H9 (cell line): ENCODE measurements around the gene BIN1. TPM values are rescaled to one million over a fixed set of nuclear protein-coding genes. Genes with fewer than 3 reads are reported as not detected.

Source experiments
- DNase-seq: peaks from one replicate; pipeline ENCODE4 v3.0.0-alpha.2; 2017
- H2AFZ ChIP-seq: one replicate; pipeline ENCODE4 v1.6.1; 2013; ENCODE audit warnings: mild to moderate bottlenecking, low read length, control low read depth, moderate library complexity
- H2AK5ac ChIP-seq: 2 replicates; pipeline ENCODE4 v1.6.1; 2013; ENCODE audit warnings: low read length, control low read depth, mixed read lengths; ENCODE audit not compliant: insufficient read length
- H2BK120ac ChIP-seq: one replicate; pipeline ENCODE4 v1.6.1; 2013; ENCODE audit warnings: low read depth, mild to moderate bottlenecking, low read length, control low read depth, inconsistent platforms; ENCODE audit not compliant: poor library complexity, severe bottlenecking
- H2BK12ac ChIP-seq: 2 replicates; pipeline ENCODE4 v1.6.1; 2013; ENCODE audit warnings: low read length, control low read depth, mixed read lengths, low read depth; ENCODE audit not compliant: insufficient read length
- H2BK15ac ChIP-seq: 2 replicates; pipeline ENCODE4 v1.6.1; 2013; ENCODE audit warnings: low read depth, low read length, control low read depth
- H2BK20ac ChIP-seq: one replicate; pipeline ENCODE4 v1.6.1; 2013; ENCODE audit warnings: low read depth, mild to moderate bottlenecking, low read length, control low read depth, inconsistent platforms; ENCODE audit not compliant: poor library complexity, severe bottlenecking
- H2BK5ac ChIP-seq: 2 replicates; pipeline ENCODE4 v1.6.1; 2013; ENCODE audit warnings: low read length, control low read depth, mixed read lengths; ENCODE audit not compliant: insufficient read length
- H3K14ac ChIP-seq: 2 replicates; pipeline ENCODE4 v1.6.1; 2013; ENCODE audit warnings: low read length, control low read depth; ENCODE audit not compliant: insufficient read depth
- H3K18ac ChIP-seq: 2 replicates; pipeline ENCODE4 v1.6.1; 2013; ENCODE audit warnings: low read depth, mild to moderate bottlenecking, mixed read lengths, low read length, control low read depth; ENCODE audit not compliant: insufficient read length
- H3K23ac ChIP-seq: 2 replicates; pipeline ENCODE4 v1.6.1; 2013; ENCODE audit warnings: low read length, control low read depth, mixed read lengths, low read depth; ENCODE audit not compliant: insufficient read length
- H3K23me2 ChIP-seq: 2 replicates; pipeline ENCODE4 v1.6.1; 2013; ENCODE audit warnings: low read depth, mild to moderate bottlenecking, mixed read lengths, low read length, control low read depth; ENCODE audit not compliant: insufficient read length, poor library complexity, severe bottlenecking
- H3K27ac ChIP-seq: 2 replicates; pipeline ENCODE4 v1.5.1; 2013; ENCODE audit warnings: low read length, control low read depth, mixed read lengths, low read depth; ENCODE audit not compliant: insufficient read length
- H3K27me3 ChIP-seq: 2 replicates; pipeline ENCODE4 v1.6.1; 2013; ENCODE audit warnings: low read length, control low read depth, inconsistent platforms; ENCODE audit not compliant: insufficient read depth
- H3K4ac ChIP-seq: 2 replicates; pipeline ENCODE4 v1.6.1; 2013; ENCODE audit warnings: low read depth, mild to moderate bottlenecking, control low read depth, inconsistent platforms, low read length, moderate library complexity
- H3K4me1 ChIP-seq: 2 replicates; pipeline ENCODE4 v1.6.1; 2013; ENCODE audit warnings: low read length, control low read depth, inconsistent platforms; ENCODE audit not compliant: insufficient read depth
- H3K4me2 ChIP-seq: 2 replicates; pipeline ENCODE4 v1.6.1; 2013; ENCODE audit warnings: low read length, control low read depth, mixed read lengths; ENCODE audit not compliant: insufficient read length, insufficient read depth
- H3K56ac ChIP-seq: 2 replicates; pipeline ENCODE4 v1.6.1; 2013; ENCODE audit warnings: low read depth, mild to moderate bottlenecking, mixed read lengths, low read length, control low read depth; ENCODE audit not compliant: insufficient read length
- H3K79me1 ChIP-seq: 2 replicates; pipeline ENCODE4 v1.6.1; 2013; ENCODE audit warnings: low read depth, mild to moderate bottlenecking, moderate library complexity, low read length, control low read depth, inconsistent platforms; ENCODE audit not compliant: insufficient read depth, poor library complexity, severe bottlenecking
- H3K79me2 ChIP-seq: 2 replicates; pipeline ENCODE4 v1.6.1; 2013; ENCODE audit warnings: low read length, control low read depth, inconsistent platforms; ENCODE audit not compliant: insufficient read depth
- H3K9ac ChIP-seq: 2 replicates; pipeline ENCODE4 v1.6.1; 2013; ENCODE audit warnings: low read length, control low read depth, mixed read lengths; ENCODE audit not compliant: insufficient read length; ENCODE audit errors: extremely low read depth
- H3K9me3 ChIP-seq: one replicate; pipeline ENCODE4 v1.6.1; 2013; ENCODE audit warnings: low read depth, low read length, inconsistent platforms; ENCODE audit not compliant: control insufficient read depth
- H3T11ph ChIP-seq: one replicate; pipeline ENCODE4 v1.6.1; 2013; ENCODE audit warnings: mild to moderate bottlenecking, low read length, control low read depth, inconsistent platforms
- H4K20me1 ChIP-seq: one replicate; pipeline ENCODE4 v1.6.1; 2013; ENCODE audit not compliant: control insufficient read depth, insufficient read length, insufficient read depth
- H4K5ac ChIP-seq: 2 replicates; pipeline ENCODE4 v1.6.1; 2013; ENCODE audit warnings: low read depth, mild to moderate bottlenecking, mixed read lengths, low read length, control low read depth; ENCODE audit not compliant: insufficient read length
- H4K8ac ChIP-seq: replicated peaks from 2 replicates; pipeline ENCODE4 v1.6.1; 2013; ENCODE audit warnings: low read length, control low read depth, mixed read lengths, low read depth; ENCODE audit not compliant: insufficient read length
- H4K91ac ChIP-seq: 2 replicates; pipeline ENCODE4 v1.6.1; 2013; ENCODE audit warnings: low read depth, mild to moderate bottlenecking, moderate library complexity, mixed read lengths, low read length, control low read depth; ENCODE audit not compliant: insufficient read length
- H3K27ac Mint-ChIP-seq, 3 experiments: 2 replicates in 2 of 3; 3 replicates in 1 of 3; pipeline ENCODE4 v1.8.0; 2020 to 2021; ENCODE audit warnings: mixed read lengths in 3 of 3, mild to moderate bottlenecking in 1 of 3, moderate library complexity in 1 of 3
- H3K27me3 Mint-ChIP-seq: 2 replicates; pipeline ENCODE4 v1.8.0; 2021; ENCODE audit warnings: low read depth, mild to moderate bottlenecking, moderate library complexity, mixed read lengths
- H3K36me3 Mint-ChIP-seq, 3 experiments: 2 replicates in 2 of 3; 3 replicates in 1 of 3; pipeline ENCODE4 v1.8.0; 2020 to 2021; ENCODE audit warnings: low read depth in 3 of 3, mixed read lengths in 3 of 3; ENCODE audit not compliant: insufficient read depth in 1 of 3
- H3K4me1 Mint-ChIP-seq, 2 experiments: 2 replicates each; pipeline ENCODE4 v1.8.0; 2020; ENCODE audit warnings: mixed read lengths in 2 of 2
- H3K4me3 Mint-ChIP-seq, 2 experiments: 2 replicates in 1 of 2; 3 replicates in 1 of 2; pipeline ENCODE4 v1.8.0; 2020 to 2021; ENCODE audit warnings: mild to moderate bottlenecking in 2 of 2, mixed read lengths in 2 of 2, moderate library complexity in 1 of 2
- H3K9me3 Mint-ChIP-seq, 2 experiments: 2 replicates in 1 of 2; 3 replicates in 1 of 2; pipeline ENCODE4 v1.8.0; 2020; ENCODE audit warnings: mild to moderate bottlenecking in 2 of 2, mixed read lengths in 2 of 2, moderate library complexity in 1 of 2
- WGBS: extraction: QIAGEN DNeasy Blood & Tissue Kit; methylation state at CpG from one replicate; pipeline ENCODE4 v1.1.7; 2013; ENCODE audit warnings: missing lambda C conversion rate, low lambda C conversion rate, mixed read lengths; ENCODE audit not compliant: insufficient read length; ENCODE audit errors: extremely low coverage; 5-methylcytosine and 5-hydroxymethylcytosine counted together
- total RNA-seq: library from RNA; stranded (reverse); gene quantifications from 2 replicates; pipeline ENCODE4 v1.2.1, GENCODE V29; 2021
- TF ChIP-seq, protein P1 (sequence below): fragments of 200-600 bp; sonication (generic); conservative IDR thresholded peaks from 3 replicates; pipeline ENCODE4 v1.8.0; 2021; ENCODE audit warnings: antibody characterized with exemption, mild to moderate bottlenecking

Gene BIN1
- total RNA-seq, 1 experiment from 2014 or later = 32.0 TPM

DNA sequence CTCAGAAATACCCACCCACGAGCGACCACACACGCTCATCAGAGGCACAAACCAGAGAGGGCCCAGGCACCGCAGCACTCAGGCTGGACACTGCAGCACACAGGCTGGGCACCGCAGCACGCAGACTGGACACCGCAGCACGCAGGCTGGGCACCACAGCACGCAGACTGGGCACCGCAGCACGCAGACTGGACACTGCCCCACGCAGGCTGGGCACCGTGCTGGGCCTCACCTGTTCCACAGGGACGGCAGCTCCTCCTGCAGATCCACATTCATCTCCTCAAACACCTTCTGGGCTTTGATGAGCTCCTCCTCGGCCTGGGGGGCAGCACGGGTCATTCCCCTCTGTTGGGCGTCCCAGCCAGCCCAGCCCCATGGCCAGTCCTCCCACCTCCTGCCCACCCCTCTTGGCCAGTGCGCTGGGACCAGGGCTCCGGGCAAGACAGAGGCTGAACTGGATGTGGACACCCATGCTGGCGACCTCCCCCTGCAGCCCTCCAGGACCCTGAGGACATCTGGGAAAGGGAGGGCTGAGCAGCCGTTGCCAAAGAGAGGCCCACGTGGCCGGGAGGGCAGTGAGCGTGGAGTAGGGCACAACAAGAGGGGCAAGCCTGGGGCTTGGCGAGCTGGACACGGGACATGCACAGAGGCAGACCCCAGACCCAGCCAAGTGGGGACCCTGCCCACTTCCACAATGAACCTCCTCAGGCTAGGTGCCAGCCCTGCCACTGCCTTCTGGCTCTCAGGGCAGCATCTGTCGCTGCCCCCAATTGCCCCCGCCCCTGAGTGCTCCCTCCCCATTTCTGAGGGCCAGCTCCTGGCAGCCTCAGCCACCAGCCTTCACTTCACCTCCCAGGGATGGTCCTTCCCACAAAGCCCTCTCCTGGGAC is 43.0 kb downstream of the BIN1 start:
- Histone ChIP-seq H3K18ac (no peak overlapping the region), H3K23ac (no peak overlapping the region), H2AFZ (no peak overlapping the region), H3K9me3 (no peaks in the 10 kb centered on the region), H4K8ac (no peak overlapping the region), H3K4me1 (no peaks in the 10 kb centered on the region; the same call in 1 of the 2 replicates), H3K56ac (no peak overlapping the region), H3K27me3 (no peaks in the 10 kb centered on the region; the same call in 1 of the 2 replicates), H2BK120ac (no peak overlapping the region), H3K4me2 (no peak overlapping the region), H3K9ac (no peak overlapping the region), H3T11ph (no peak overlapping the region), H3K27ac (no peak overlapping the region), H3K23me2 (no peaks in the 10 kb centered on the region), H2AK5ac (no peak overlapping the region), H2BK20ac (no peak overlapping the region), H3K79me1 (no peaks in the 10 kb centered on the region), H2BK12ac (no peak overlapping the region), H3K79me2 (no peaks in the 10 kb centered on the region), H4K91ac (no peak overlapping the region), H4K5ac (no peak overlapping the region), H3K4ac (no peak overlapping the region; the same call in 1 of the 2 replicates), H3K14ac (no peak overlapping the region; the same call in 1 of the 2 replicates), H2BK5ac (no peak overlapping the region), H4K20me1 (no peaks in the 10 kb centered on the region), H2BK15ac (no peak overlapping the region)
- TF ChIP-seq, protein P1, sequence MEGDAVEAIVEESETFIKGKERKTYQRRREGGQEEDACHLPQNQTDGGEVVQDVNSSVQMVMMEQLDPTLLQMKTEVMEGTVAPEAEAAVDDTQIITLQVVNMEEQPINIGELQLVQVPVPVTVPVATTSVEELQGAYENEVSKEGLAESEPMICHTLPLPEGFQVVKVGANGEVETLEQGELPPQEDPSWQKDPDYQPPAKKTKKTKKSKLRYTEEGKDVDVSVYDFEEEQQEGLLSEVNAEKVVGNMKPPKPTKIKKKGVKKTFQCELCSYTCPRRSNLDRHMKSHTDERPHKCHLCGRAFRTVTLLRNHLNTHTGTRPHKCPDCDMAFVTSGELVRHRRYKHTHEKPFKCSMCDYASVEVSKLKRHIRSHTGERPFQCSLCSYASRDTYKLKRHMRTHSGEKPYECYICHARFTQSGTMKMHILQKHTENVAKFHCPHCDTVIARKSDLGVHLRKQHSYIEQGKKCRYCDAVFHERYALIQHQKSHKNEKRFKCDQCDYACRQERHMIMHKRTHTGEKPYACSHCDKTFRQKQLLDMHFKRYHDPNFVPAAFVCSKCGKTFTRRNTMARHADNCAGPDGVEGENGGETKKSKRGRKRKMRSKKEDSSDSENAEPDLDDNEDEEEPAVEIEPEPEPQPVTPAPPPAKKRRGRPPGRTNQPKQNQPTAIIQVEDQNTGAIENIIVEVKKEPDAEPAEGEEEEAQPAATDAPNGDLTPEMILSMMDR = no peak
- H3K27ac Mint-ChIP-seq = peak overlapping the region in 2 of 3 experiments; percentile 87 to 91; a peak in 3 of 7 replicates
- peaks cover 0 to 13% of the 10 kb centered on the region in 2 experiments; a peak in 3 of 4 replicates for H3K4me1 Mint-ChIP-seq
- no peak for DNase-seq
- no CpG with 5 or more reads among the region's 28 CpGs for WGBS
- peaks cover 6 to 14% (median 10%) of the 10 kb centered on the region in 3 experiments; a peak in 5 of 7 replicates for H3K36me3 Mint-ChIP-seq
- H3K4me3 Mint-ChIP-seq = no peak overlapping the region
- H3K9me3 Mint-ChIP-seq = no peaks in the 10 kb centered on the region
- H3K27me3 Mint-ChIP-seq = peaks cover 2% of the 10 kb centered on the region; the same call in 1 of the 2 replicates
